ENCODE measurements around the gene ZNF362.

The ZNF362 gene

DNA sequence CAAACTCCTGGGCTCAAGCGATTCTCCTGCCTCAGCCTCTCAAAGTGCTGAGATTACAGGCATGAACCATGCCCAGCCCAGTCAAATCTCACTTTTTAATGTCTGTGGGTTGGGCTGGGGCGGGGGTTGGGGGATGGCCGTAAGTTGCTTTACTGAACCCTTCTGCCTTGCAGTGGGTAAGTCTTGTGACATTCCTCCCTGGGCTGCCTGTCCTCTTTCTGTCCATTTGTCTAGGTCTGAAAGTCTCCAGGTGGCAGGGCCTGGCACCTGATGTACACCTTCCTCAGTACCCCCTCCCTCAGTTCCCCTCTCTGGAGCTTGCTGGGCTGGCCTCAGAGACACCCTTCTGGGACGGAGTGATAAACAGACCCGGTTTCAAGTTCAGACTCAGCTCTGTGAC is 13.3 kb downstream of the ZNF362 start:
- no peak for DNase-seq

DNA sequence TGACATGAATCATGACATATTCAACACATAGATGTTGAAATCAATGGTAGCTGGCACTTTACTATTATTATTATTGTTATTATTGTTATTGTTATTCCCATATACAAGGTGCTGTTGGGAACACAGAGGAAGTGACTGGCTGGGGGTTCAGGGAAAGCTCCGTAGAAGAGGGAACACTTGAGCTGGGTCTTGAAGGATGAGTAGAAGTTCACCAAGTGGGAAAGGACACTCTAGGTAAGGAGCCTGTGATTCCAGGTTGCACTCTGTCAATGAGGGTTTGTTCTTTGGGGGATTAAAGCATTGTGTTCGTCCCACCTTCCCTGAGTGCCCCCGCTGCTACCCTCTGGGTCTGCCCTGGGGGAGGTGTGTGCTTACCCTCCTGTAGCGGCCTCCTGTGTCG is 14.1 kb downstream of the ZNF362 start:
- DNase-seq: no peak

- DNase-seq: no peak
These were observed 14.6 kb downstream of the ZNF362 start for GRCh38 chr1:33270808-33271465.

DNA sequence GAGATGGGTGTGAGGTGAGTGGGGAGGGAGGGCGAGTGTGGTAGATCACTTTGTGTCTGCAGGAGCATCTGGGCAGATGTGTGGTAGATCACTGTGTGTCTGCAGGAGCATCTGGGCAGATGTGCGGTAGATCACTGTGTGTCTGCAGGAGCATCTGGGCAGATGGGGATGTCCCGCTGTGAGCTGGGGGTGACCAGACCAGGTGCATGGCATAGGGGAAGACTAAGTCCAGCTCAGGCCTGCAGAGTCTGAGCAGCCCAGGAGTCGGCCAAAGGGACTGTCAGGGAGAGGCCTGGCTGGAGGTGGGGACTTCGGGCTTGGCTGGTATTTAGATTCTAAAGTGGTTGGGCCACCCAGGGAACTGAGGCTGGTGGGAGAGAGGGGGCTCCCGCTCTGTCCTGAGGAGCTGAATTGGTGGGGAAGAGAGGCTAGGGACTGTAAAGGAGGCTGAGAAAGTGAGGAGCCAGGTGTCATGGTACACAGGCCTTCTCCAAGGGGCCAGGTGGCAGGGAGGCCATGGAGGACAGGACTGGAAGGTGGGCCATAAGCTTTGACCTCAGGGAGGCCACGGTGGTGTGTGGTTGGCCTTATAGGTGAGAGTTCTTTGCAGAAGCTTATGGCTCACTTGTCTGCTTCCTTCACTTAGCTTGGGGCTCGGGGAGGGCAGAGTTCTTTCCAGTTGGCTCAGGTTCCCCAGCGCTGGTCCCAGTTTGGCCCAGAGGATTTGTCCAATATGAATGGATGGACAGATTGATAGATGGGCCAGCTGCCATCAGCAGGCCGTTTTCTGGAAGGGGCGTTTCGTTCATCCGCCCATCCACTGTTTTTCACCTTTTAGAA is 15.6 kb downstream of the ZNF362 start:
- DNase-seq: no peak

GRCh38 chr1:33272509-33272908 is 16.2 kb downstream of the ZNF362 start:
- no peak for DNase-seq

GRCh38 chr1:33272930-33273329 is 16.6 kb downstream of the ZNF362 start:
- DNase-seq: no peak

DNA sequence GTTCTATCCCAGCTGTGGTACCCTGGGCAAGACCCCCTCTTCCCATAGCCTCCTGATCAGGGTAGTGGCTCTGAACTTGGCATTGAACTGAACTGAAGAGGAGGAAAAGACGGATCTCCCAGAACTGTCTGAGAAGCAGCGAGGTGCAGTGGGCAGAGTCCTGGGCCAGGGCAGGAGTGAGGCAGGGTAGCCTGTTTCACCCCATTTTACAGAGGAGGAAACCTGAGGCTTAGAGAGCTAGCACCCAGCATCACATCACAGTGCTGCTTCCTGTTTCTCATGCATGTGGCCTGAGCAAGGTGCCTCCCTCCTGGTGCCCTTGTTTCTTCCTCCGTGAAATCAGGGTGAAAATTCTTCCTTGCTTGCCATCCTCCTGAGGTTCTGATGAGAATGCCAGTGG is 17.1 kb downstream of the ZNF362 start:
- DNase-seq: no peak

- no peak for DNase-seq
These were observed 17.7 kb downstream of the ZNF362 start for GRCh38 chr1:33273961-33274371.

DNA sequence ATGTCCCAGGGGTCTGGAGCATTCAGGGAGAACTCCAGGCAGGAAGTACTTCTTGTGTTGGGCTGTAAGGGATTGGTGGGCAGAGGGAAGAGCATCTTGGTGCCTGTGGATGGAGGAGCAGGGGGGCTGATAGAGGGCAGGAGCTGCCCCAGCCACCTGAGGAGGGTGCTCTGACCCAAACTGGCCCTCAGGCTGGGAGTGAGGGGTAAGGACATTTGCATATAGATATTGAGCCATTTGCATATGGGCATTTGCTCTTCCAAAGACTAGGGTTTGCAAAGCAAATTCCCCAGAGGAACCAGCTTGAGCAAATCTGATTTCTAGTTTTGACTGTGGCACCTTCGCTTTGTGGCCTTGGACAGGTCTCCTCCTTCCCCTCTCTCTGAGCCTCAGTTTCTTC is 18.2 kb downstream of the ZNF362 start:
- peak; percentile 76 to 91 for DNase-seq

GRCh38 chr1:33275195-33275594 is 18.9 kb downstream of the ZNF362 start:
- DNase-seq: no peak

DNA sequence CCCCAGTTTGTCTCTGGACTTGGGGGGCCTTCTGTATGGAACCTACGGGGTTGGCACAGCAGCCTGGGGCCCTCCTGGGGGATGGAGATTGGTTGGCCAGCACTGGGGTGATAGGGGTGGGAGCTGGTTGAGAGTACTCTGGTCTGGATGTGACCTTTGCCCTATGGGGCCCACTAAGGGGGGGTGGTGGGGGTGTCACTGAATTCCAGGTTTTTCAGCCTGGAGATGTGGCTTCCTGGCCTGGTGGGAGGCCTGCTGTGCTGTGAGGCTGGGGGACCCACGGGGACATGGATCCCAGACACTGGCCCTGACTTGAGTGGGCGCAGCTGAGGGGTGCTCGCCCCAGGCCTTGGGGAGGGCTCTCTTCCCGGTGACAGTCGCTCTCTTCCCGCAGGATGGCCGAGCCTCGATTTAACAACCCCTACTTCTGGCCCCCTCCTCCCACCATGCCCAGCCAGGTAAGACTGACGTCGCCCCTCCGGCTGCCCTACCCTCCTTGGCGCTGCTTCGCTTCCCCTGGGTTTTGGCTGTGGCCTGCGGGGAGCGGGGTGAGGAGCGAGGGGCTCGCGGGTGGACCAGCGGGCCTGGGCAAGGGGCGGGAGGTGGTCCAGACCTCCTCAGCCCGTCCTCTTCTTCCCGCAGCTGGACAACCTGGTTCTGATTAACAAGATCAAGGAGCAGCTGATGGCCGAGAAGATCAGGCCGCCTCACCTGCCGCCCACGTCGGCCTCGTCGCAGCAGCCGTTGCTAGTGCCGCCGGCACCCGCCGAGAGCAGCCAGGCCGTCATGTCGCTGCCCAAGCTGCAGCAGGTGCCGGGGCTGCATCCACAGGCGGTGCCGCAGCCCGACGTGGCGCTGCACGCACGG is 19.6 kb downstream of the ZNF362 start:
- DNase-seq: no peak

DNA sequence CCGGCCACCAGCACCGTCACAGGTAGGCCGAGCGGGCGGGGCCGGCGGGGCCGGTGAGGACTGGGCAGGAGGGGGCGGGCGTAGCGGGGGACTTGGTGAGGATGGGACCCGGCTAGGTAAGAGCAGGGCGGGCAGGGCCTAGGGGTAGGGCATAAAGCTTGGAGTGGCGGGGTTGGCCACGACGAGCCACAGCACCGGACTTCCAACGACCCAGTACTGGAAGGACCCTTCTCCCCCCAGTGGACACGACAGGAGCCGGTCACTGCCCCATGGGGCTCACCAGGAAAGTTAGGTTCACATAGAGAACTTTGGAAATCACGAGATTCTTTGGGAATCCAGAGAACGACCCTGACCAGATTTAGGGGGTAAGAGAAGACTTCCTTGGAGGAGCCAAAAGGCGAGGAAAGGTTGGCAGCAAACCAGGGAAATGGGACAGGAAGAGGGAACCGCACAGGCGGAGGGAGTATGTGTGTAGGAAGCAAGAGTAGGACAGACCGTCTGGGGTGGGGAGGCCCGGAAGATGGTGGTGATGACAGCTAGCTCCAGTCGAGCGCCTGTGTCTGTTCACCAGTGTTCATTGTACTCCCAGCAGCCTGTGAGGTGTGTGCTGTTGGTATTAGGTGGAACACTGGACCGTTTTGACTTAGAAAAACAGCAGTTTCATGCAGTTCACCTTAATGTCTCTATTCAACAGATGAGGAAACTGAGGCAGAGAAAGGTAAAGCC is 20.4 kb downstream of the ZNF362 start:
- no peak for DNase-seq

- DNase-seq: no peak
These were observed 21.3 kb downstream of the ZNF362 start for GRCh38 chr1:33277488-33278084.

- no peak for DNase-seq
These were observed 23.9 kb downstream of the ZNF362 start for GRCh38 chr1:33280091-33280661.

GRCh38 chr1:33281554-33282303 is 25.4 kb downstream of the ZNF362 start:
- DNase-seq: no peak

DNA sequence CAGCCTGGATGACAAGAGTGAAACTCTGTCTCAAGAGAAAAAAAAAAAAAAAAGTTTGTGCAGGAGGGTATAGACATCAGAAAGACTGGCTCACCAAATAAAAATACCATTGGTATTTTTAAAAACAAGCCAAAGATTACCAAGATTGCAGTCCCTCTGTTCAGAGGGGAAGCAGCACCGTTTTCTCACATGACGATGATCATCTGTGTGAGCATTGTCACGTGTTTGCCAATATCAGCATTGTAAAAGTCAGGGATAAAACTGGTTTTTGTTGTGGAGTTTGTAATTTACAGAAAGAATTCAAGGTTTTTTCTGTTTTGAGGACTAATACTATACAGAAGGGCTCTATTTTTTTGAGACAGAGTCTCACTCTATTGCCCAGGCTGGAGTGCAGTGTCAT is 26.5 kb downstream of the ZNF362 start:
- no peak for DNase-seq

- no peak for DNase-seq
These were observed 27.8 kb downstream of the ZNF362 start for GRCh38 chr1:33284049-33284448.

DNA sequence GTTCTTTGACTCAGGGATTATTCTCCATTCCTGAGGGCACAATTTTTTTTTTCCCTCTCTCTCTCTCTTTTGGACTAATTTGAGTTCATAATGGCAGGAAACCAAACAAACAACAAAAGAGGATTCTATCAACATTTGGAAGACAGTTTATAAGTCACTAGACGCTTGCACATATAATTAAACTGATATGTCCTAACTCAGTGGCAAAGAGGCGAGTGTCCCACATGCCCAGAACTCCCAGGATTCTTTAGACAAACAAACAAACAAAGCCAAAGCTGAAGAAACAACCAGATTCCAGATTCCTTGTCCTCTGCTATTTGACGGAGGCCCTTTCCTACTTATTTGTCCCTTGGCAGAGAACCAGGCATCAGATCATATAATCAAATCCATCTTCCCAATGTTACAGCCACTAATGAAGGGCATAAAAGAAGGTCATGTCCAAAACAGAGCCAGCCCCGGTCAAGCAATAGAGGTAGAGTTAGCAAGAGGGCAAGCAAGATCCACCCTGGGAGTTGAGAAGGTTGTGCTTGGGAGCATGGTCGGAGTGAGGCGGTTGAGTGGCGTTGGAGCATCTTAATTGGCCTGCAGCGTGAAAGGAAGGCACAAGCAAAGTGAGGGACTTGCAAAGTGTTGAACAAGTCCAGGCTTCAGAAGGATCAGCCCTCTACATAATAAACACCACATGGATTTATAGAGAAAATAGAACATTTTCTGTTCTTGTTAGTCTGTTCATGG is 30.3 kb downstream of the ZNF362 start:
- no peak for DNase-seq

- no peak for DNase-seq
These were observed 31.0 kb downstream of the ZNF362 start for GRCh38 chr1:33287317-33287716.

All from NCI-H526 (cell line).